ENCODE measurements around the gene GIMAP7. TPM values are rescaled to one million over a fixed set of nuclear protein-coding genes. Genes with fewer than 3 reads are reported as not detected.

Gene GIMAP7
- total RNA-seq, 2 donors from 2014 or later: 12.6 to 21.4 TPM

DNA sequence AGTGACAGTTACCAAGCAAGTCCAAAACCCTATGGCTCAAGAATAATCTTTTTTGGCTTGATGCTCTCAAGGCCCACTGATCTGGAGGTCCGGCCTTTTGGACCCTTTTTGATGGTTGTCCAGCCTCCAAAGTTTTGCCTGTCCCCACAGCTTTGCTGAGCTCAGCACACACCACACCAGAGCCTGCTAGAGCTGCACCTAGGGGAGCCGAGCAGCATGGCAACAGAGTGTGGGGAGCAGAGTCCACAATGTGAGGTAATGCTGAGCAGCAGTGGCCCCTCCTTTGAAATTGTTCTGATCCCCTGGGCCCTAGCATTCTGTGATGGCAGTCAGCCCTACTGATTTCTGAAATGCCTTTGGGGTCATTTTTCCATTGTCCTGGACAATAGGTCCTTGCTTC is 9.3 kb downstream of the GIMAP7 start:
- no peaks in the 10 kb centered on the region for H3K9me3 ChIP-seq
- ATAC-seq (ENCODE audit: insufficient number of reproducible peaks, low FRiP score, low read depth): no peak
- H3K27ac ChIP-seq: no peak overlapping the region
- H3K27me3 ChIP-seq (replicated peaks; ENCODE audit: insufficient read depth): no peaks in the 10 kb centered on the region
- DNase-seq (ENCODE audit: low spot score): no peak
- no peaks in the 10 kb centered on the region for H3K36me3 ChIP-seq
- no peak overlapping the region for H3K4me3 ChIP-seq
- TF ChIP-seq, protein P1, sequence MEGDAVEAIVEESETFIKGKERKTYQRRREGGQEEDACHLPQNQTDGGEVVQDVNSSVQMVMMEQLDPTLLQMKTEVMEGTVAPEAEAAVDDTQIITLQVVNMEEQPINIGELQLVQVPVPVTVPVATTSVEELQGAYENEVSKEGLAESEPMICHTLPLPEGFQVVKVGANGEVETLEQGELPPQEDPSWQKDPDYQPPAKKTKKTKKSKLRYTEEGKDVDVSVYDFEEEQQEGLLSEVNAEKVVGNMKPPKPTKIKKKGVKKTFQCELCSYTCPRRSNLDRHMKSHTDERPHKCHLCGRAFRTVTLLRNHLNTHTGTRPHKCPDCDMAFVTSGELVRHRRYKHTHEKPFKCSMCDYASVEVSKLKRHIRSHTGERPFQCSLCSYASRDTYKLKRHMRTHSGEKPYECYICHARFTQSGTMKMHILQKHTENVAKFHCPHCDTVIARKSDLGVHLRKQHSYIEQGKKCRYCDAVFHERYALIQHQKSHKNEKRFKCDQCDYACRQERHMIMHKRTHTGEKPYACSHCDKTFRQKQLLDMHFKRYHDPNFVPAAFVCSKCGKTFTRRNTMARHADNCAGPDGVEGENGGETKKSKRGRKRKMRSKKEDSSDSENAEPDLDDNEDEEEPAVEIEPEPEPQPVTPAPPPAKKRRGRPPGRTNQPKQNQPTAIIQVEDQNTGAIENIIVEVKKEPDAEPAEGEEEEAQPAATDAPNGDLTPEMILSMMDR (IDR thresholded peaks at IDR 0.05): no peak
- no peaks in the 10 kb centered on the region for H3K4me1 ChIP-seq (ENCODE audit: control insufficient read depth in 1 of 2, low read depth in 2 of 2)

- no peaks in the 10 kb centered on the region for H3K36me3 ChIP-seq
- no peak for DNase-seq (ENCODE audit: low spot score)
- no peak for ATAC-seq (ENCODE audit: insufficient number of reproducible peaks, low FRiP score, low read depth)
- no peaks in the 10 kb centered on the region for H3K4me1 ChIP-seq (ENCODE audit: control insufficient read depth in 1 of 2, low read depth in 2 of 2)
- TF ChIP-seq, protein P1 (IDR thresholded peaks at IDR 0.05): no peak
- H3K9me3 ChIP-seq: peaks cover 2% of the 10 kb centered on the region
- H3K27ac ChIP-seq: no peak overlapping the region
- H3K27me3 ChIP-seq (replicated peaks; ENCODE audit: insufficient read depth): no peaks in the 10 kb centered on the region
- no peak overlapping the region for H3K4me3 ChIP-seq
Observed at GRCh38 chr7:150531704-150532103, 17.0 kb downstream of the GIMAP7 start.

GRCh38 chr7:150538259-150538658 is 23.6 kb downstream of the GIMAP7 start:
- Histone ChIP-seq H3K36me3 (no peaks in the 10 kb centered on the region), H3K27ac (no peak overlapping the region), H3K4me3 (no peak overlapping the region), H3K4me1 (ENCODE audit: control insufficient read depth in 1 of 2, low read depth in 2 of 2) (no peaks in the 10 kb centered on the region), H3K27me3 (replicated peaks; ENCODE audit: insufficient read depth) (no peaks in the 10 kb centered on the region), H3K9me3 (peaks cover 15% of the 10 kb centered on the region)
- TF ChIP-seq, protein P1 (IDR thresholded peaks at IDR 0.05): no peak
- DNase-seq (ENCODE audit: low spot score) (no peak), ATAC-seq (ENCODE audit: insufficient number of reproducible peaks, low FRiP score, low read depth) (no peak)

- no peak overlapping the region for H3K27ac ChIP-seq
- no peaks in the 10 kb centered on the region for H3K36me3 ChIP-seq
- ATAC-seq (ENCODE audit: insufficient number of reproducible peaks, low FRiP score, low read depth) (no peak), DNase-seq (ENCODE audit: low spot score) (no peak)
- no peaks in the 10 kb centered on the region for H3K27me3 ChIP-seq (replicated peaks; ENCODE audit: insufficient read depth)
- peaks cover 4% of the 10 kb centered on the region for H3K9me3 ChIP-seq
- H3K4me3 ChIP-seq: no peak overlapping the region
- TF ChIP-seq, protein P1 (IDR thresholded peaks at IDR 0.05): no peak
- H3K4me1 ChIP-seq (ENCODE audit: control insufficient read depth in 1 of 2, low read depth in 2 of 2): no peaks in the 10 kb centered on the region
Observed at GRCh38 chr7:150553163-150553562, 38.5 kb downstream of the GIMAP7 start.

DNA sequence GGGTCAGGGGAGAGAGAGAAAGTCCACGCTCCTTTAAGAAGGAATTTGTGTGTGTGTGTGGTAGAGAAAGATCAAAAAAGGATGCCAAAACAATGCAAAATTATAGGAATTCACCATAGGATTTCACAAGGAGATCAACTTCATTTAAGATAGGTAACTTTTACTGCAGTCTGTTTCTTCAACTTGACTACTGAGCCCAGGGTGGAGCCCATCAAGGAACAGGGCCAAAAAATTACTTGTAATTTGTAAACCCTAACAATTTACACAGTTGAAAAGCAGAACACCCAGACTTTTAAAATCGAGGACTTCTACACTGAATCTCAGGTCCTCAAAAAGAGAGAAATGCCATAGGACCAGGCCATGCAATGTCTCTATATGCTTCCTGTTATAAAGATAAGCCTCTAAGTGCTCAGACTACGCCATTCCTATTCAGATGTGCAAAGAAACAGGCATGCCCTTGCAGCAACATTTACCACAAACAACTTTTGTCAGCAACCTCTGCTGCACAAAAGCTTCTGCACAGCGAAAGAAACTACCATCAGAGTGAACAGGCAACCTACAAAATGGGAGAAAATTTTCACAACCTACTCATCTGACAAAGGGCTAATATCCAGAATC is 42.0 kb downstream of the GIMAP7 start:
- H3K36me3 ChIP-seq: no peaks in the 10 kb centered on the region
- H3K9me3 ChIP-seq: no peaks in the 10 kb centered on the region
- TF ChIP-seq, protein P1 (IDR thresholded peaks at IDR 0.05): no peak
- DNase-seq (ENCODE audit: low spot score) (no peak), ATAC-seq (ENCODE audit: insufficient number of reproducible peaks, low FRiP score, low read depth) (no peak)
- H3K27me3 ChIP-seq (replicated peaks; ENCODE audit: insufficient read depth): no peaks in the 10 kb centered on the region
- H3K4me3 ChIP-seq: no peak overlapping the region
- H3K4me1 ChIP-seq (ENCODE audit: control insufficient read depth in 1 of 2, low read depth in 2 of 2): no peaks in the 10 kb centered on the region
- no peak overlapping the region for H3K27ac ChIP-seq
